Upper lobe of left lung (tissue), 4 donors: Measurements from ENCODE around the gene ERI2.

Experiments
- EP300 ChIP-seq, 4 donors: sonication (generic); formaldehyde crosslinking; IDR thresholded peaks; one replicate each; pipeline ENCODE4 v1.5.1; 2017; ENCODE audit warnings: antibody characterized with exemption in 4 of 4, control low read depth in 2 of 4
- POLR2A ChIP-seq, 4 donors: fragments of 450-650 bp; IDR thresholded peaks; one replicate each; pipeline ENCODE4 v1.5.1; 2016 to 2017; ENCODE audit warnings: antibody characterized with exemption in 4 of 4, mild to moderate bottlenecking in 2 of 4
- POLR2AphosphoS5 ChIP-seq, 2 donors: sonication (generic); formaldehyde crosslinking; IDR thresholded peaks; one replicate each; pipeline ENCODE4 v1.5.1; 2017; ENCODE audit warnings: antibody characterized with exemption in 2 of 2
- TF ChIP-seq, protein P1 (sequence below), 6 experiments: fragments of 450-650 bp in 4 of 6; fragments of 200-600 bp in 2 of 6; sonication (generic) in 2 of 6; IDR thresholded peaks; one replicate each; pipeline ENCODE4 v1.5.1; 2016 to 2019; ENCODE audit warnings: antibody characterized with exemption in 6 of 6

DNA sequence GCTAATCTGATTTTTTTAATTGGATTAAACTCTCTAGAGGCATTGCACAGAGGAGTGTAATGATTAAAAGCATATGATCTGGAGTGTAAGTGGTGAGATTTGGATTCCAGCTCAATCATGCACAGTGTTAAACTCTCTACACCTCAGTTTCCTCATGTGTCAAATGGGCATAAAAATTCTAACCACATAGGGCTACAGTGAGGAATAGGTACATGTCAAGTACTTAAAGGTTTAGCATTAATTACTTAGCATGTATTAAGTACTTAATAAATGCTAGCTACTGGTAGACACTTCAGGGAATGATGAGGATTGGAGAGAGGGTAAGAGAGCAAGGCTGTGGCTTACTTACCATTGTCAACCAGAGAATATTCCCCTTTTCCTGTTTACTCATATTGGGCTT is 17.1 kb downstream of the ERI2 start:
- TF ChIP-seq POLR2AphosphoS5 (IDR thresholded peaks at IDR 0.05) (no peak), POLR2A (IDR thresholded peaks at IDR 0.05) (no peak), EP300 (IDR thresholded peaks at IDR 0.05) (no peak)
- TF ChIP-seq, protein P1, sequence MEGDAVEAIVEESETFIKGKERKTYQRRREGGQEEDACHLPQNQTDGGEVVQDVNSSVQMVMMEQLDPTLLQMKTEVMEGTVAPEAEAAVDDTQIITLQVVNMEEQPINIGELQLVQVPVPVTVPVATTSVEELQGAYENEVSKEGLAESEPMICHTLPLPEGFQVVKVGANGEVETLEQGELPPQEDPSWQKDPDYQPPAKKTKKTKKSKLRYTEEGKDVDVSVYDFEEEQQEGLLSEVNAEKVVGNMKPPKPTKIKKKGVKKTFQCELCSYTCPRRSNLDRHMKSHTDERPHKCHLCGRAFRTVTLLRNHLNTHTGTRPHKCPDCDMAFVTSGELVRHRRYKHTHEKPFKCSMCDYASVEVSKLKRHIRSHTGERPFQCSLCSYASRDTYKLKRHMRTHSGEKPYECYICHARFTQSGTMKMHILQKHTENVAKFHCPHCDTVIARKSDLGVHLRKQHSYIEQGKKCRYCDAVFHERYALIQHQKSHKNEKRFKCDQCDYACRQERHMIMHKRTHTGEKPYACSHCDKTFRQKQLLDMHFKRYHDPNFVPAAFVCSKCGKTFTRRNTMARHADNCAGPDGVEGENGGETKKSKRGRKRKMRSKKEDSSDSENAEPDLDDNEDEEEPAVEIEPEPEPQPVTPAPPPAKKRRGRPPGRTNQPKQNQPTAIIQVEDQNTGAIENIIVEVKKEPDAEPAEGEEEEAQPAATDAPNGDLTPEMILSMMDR (IDR thresholded peaks at IDR 0.05) = no peak
